ENCODE data around the gene TREML4. TPM values are rescaled to one million over a fixed set of nuclear protein-coding genes. Genes with fewer than 3 reads are reported as not detected.

Gene TREML4
- total RNA-seq, 1 experiment from 2014 or later = not detected

DNA sequence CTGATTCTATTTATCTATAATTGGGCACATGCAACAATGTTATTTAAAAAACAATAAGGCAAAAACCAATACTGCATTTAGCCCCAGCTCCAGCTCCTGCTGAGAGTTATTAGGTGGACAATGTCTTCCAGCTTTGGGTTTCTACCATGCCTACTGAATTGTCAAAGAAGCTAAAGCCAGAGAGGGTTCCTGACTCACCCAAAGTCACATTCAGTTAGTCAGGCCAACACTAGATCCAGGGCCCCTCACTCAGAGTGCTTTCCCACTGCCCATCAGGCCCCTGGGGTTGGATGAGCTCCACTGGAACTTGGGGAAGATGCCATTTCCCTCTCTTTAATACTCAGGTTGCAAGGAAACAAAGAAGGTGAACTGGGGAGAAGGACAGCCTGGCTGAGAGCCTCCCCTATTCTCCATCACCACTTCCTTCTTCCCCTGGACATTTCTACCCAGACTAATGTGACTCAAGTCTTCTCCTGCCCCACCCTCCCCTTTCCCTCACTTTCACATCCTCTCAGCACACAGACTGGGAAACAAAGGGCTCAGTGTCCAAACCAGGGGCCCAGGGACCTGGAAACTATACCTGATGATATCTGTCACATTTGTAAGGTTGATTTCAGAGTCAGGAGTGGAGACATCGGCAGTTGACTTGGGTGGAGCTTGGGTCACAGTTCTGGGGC is 52.4 kb downstream of the TREML4 start:
- TF ChIP-seq CTCF (IDR thresholded peaks at IDR 0.05; ENCODE audit: insufficient read depth in 1 of 2, low read depth in 1 of 2, low read length in 1 of 2, severe bottlenecking in 1 of 2, unreplicated experiment in 1 of 2) = no peak
- no TSS peak for BruUV-seq (replicated peaks)
- ChIA-PET CTCF (no interaction called here), POLR2A (no interaction called here)
- Mint-ChIP-seq H3K9me3 (ENCODE audit: unreplicated experiment) (no peaks in the 10 kb centered on the region), H3K4me3 (ENCODE audit: unreplicated experiment) (no peak overlapping the region), H3K4me1 (ENCODE audit: low read depth, unreplicated experiment) (no peaks in the 10 kb centered on the region), H3K36me3 (ENCODE audit: insufficient read depth, unreplicated experiment) (no peaks in the 10 kb centered on the region), H3K27me3 (ENCODE audit: insufficient read depth, unreplicated experiment) (peaks cover 14% of the 10 kb centered on the region), H3K27ac (ENCODE audit: unreplicated experiment) (no peak overlapping the region)
- Histone ChIP-seq H3K36me3 (ENCODE audit: control insufficient read depth, insufficient read depth, low read length) (no peaks in the 10 kb centered on the region), H3K27me3 (replicated peaks; ENCODE audit: control insufficient read depth, insufficient read depth, low read length) (no peaks in the 10 kb centered on the region; the same call in 1 of the 2 replicates), H3K4me3 (ENCODE audit: low read depth, low read length) (no peak overlapping the region), H3K9me3 (no peaks in the 10 kb centered on the region), H3K4me1 (no peaks in the 10 kb centered on the region)
- intact Hi-C loops (cut with micrococcal nuclease; ENCODE audit: unreplicated experiment) = no loop called here
- no peak for DNase-seq

DNA sequence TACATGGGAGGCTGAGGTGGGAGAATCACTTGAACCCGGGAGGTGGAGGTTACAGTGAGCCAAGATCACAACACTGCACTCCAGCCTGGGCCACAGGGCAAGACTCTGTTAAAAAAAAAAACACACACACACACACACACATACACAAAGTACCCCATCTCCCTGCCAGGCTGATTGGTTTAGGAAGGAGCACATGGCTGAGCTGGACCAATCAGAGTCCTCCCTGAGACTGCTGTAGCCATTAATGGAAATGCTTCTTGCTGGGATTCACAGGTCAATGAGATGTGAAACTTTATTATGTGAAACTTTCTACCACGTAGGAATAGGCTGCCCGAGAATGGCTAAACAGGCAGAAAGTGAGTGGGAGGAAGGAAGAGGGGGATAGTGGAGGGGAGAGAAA is 55.5 kb downstream of the TREML4 start:
- Histone ChIP-seq H3K4me3 (ENCODE audit: low read depth, low read length) (no peak overlapping the region), H3K36me3 (ENCODE audit: control insufficient read depth, insufficient read depth, low read length) (no peaks in the 10 kb centered on the region), H3K9me3 (no peaks in the 10 kb centered on the region), H3K4me1 (no peaks in the 10 kb centered on the region), H3K27me3 (replicated peaks; ENCODE audit: control insufficient read depth, insufficient read depth, low read length) (no peaks in the 10 kb centered on the region; the same call in 1 of the 2 replicates)
- H3K4me1 Mint-ChIP-seq (ENCODE audit: low read depth, unreplicated experiment) = no peaks in the 10 kb centered on the region
- H3K36me3 Mint-ChIP-seq (ENCODE audit: insufficient read depth, unreplicated experiment) = no peaks in the 10 kb centered on the region
- no TSS peak for BruUV-seq (replicated peaks)
- CTCF ChIA-PET = no interaction called here
- H3K4me3 Mint-ChIP-seq (ENCODE audit: unreplicated experiment) = no peak overlapping the region
- POLR2A ChIA-PET = no interaction called here
- H3K9me3 Mint-ChIP-seq (ENCODE audit: unreplicated experiment) = no peaks in the 10 kb centered on the region
- H3K27me3 Mint-ChIP-seq (ENCODE audit: insufficient read depth, unreplicated experiment) = peaks cover 24% of the 10 kb centered on the region
- intact Hi-C loops (cut with micrococcal nuclease; ENCODE audit: unreplicated experiment) = no loop called here
- DNase-seq = no peak
- H3K27ac Mint-ChIP-seq (ENCODE audit: unreplicated experiment) = no peak overlapping the region
- TF ChIP-seq CTCF (IDR thresholded peaks at IDR 0.05; ENCODE audit: insufficient read depth in 1 of 2, low read depth in 1 of 2, low read length in 1 of 2, severe bottlenecking in 1 of 2, unreplicated experiment in 1 of 2) = no peak

DNA sequence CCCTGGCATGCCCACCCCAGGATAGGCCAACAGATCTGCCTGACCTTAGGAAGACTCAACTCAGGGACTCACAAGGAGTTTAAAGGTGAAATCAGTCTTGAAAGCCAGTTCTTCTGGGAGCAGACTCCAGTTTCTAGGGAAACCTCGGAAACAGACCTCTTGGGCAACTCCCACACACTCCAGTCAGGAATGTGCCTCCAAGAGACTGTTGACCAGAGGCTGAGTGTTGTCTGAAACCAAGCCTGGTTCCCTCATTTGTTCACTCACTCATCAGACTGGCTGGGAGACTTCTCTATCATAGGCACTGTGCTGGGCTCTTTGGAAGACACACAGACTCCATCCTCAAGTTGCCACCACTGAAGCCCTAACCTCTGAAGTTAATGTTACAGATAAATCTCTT is 56.6 kb downstream of the TREML4 start:
- Histone ChIP-seq H3K9me3 (no peaks in the 10 kb centered on the region), H3K27me3 (replicated peaks; ENCODE audit: control insufficient read depth, insufficient read depth, low read length) (no peaks in the 10 kb centered on the region; the same call in 1 of the 2 replicates), H3K4me1 (no peaks in the 10 kb centered on the region), H3K4me3 (ENCODE audit: low read depth, low read length) (no peak overlapping the region), H3K36me3 (ENCODE audit: control insufficient read depth, insufficient read depth, low read length) (no peaks in the 10 kb centered on the region)
- no peak for DNase-seq
- Mint-ChIP-seq H3K36me3 (ENCODE audit: insufficient read depth, unreplicated experiment) (no peaks in the 10 kb centered on the region), H3K27me3 (ENCODE audit: insufficient read depth, unreplicated experiment) (peaks cover 24% of the 10 kb centered on the region), H3K27ac (ENCODE audit: unreplicated experiment) (no peak overlapping the region), H3K4me1 (ENCODE audit: low read depth, unreplicated experiment) (no peaks in the 10 kb centered on the region), H3K4me3 (ENCODE audit: unreplicated experiment) (no peak overlapping the region), H3K9me3 (ENCODE audit: unreplicated experiment) (no peaks in the 10 kb centered on the region)
- ChIA-PET CTCF (no interaction called here), POLR2A (no interaction called here)
- no peak for TF ChIP-seq CTCF (IDR thresholded peaks at IDR 0.05; ENCODE audit: insufficient read depth in 1 of 2, low read depth in 1 of 2, low read length in 1 of 2, severe bottlenecking in 1 of 2, unreplicated experiment in 1 of 2)
- BruUV-seq (replicated peaks) = no TSS peak
- intact Hi-C loops (cut with micrococcal nuclease; ENCODE audit: unreplicated experiment) = no loop called here
